HCT116 (cell line): ENCODE measurements around the gene ASPG. TPM values are rescaled to one million over a fixed set of nuclear protein-coding genes. Genes with fewer than 3 reads are reported as not detected.

ENCODE experiments used
- ATAC-seq: fragments of 200-7000 bp; cut with Tn5 transposase; 2 replicates; pipeline ENCODE4 v1.9.1; 2020; ENCODE audit warnings: mild to moderate bottlenecking, moderate library complexity
- BruUV-seq: library from RNA; stranded (reverse); fragments of 400-500 nt; replicated peaks from 2 replicates; lab custom pipeline; 2021; lab: Mats Ljungman, UMichigan
- CTCF ChIA-PET: fragments of 300-600 bp; sonication (Branson Sonifier 250); formaldehyde crosslinking; loops from one replicate; lab custom pipeline; 2021; ENCODE audit warnings: antibody characterized with exemption; lab: Charles Lee
- POLR2A ChIA-PET: fragments of 300-600, 350-600 bp; sonication (Branson Sonifier 250); formaldehyde crosslinking; loops from one replicate; lab custom pipeline; 2021; ENCODE audit warnings: antibody characterized with exemption; lab: Charles Lee
- RAD21 ChIA-PET, 2 experiments: fragments of 300-600 bp; sonication (Branson Sonifier 250); formaldehyde crosslinking; loops; one replicate each; lab custom pipeline; 2023; ENCODE audit warnings: low total read pairs in 2 of 2; ENCODE audit not compliant: uncharacterized antibody in 2 of 2, unreplicated experiment in 2 of 2, low non-redundant PET in 1 of 2; lab: Charles Lee
- DNase-seq: peaks from one replicate; pipeline ENCODE4 v3.0.0-alpha.2; 2010; ENCODE audit warnings: low read depth, low spot score
- H2AFZ ChIP-seq: fragments of 200-600 bp; shearing (Covaris generic), sonication (generic); 2 replicates; pipeline ENCODE4 v1.6.1; 2017; ENCODE audit warnings: low read depth, mixed run types, mixed read lengths, antibody characterized with exemption, low read length; ENCODE audit not compliant: poor library complexity, severe bottlenecking
- H3K27ac ChIP-seq: 2 replicates; pipeline ENCODE4 v1.5.1; 2012; ENCODE audit warnings: low read depth, low read length
- H3K27me3 ChIP-seq: fragments of 200-600 bp; sonication (generic); 2 replicates; pipeline ENCODE4 v1.6.1; 2016; ENCODE audit warnings: mixed run types, low read length, mixed read lengths; ENCODE audit not compliant: insufficient read depth
- H3K36me3 ChIP-seq, 2 experiments: fragments of 200-500 bp in 1 of 2; fragments of 200-600 bp in 1 of 2; sonication (Bioruptor generic) in 1 of 2; sonication (generic) in 1 of 2; 2 replicates each; pipeline versions ENCODE4 v1.5.1 to v1.6.1; 2014 to 2016; ENCODE audit warnings: low read length in 2 of 2, inconsistent platforms in 1 of 2, mixed read lengths in 1 of 2, mixed run types in 1 of 2; ENCODE audit not compliant: insufficient read depth in 2 of 2, control insufficient read depth in 1 of 2
- H3K4me1 ChIP-seq, 2 experiments: fragments of 200-600 bp in 1 of 2; sonication (generic) in 1 of 2; 2 replicates each; pipeline versions ENCODE4 v1.5.1 to v1.6.1; 2012 to 2017; ENCODE audit warnings: low read length in 2 of 2, inconsistent platforms in 1 of 2, mild to moderate bottlenecking in 1 of 2, mixed read lengths in 1 of 2, mixed run types in 1 of 2, moderate library complexity in 1 of 2; ENCODE audit not compliant: insufficient read depth in 2 of 2, control insufficient read depth in 1 of 2
- H3K4me2 ChIP-seq: fragments of 200-600 bp; sonication (generic); 2 replicates; pipeline ENCODE4 v1.6.1; 2017; ENCODE audit warnings: mixed run types, low read length, mixed read lengths
- H3K4me3 ChIP-seq, 2 experiments: fragments of 200-600 bp in 1 of 2; sonication (generic) in 1 of 2; replicated peaks in 1 of 2; 2 replicates each; pipeline ENCODE4 v1.5.1; 2011 to 2016; ENCODE audit warnings: low read length in 2 of 2, control low read depth in 1 of 2, low read depth in 1 of 2, mild to moderate bottlenecking in 1 of 2, mixed read lengths in 1 of 2, mixed run types in 1 of 2
- H3K79me2 ChIP-seq: fragments of 200-600 bp; sonication (generic); 2 replicates; pipeline ENCODE4 v1.6.1; 2017; ENCODE audit warnings: mild to moderate bottlenecking, mixed run types, low read length, moderate library complexity, mixed read lengths; ENCODE audit not compliant: insufficient read depth
- H3K9ac ChIP-seq: fragments of 200-600 bp; sonication (generic); 2 replicates; pipeline ENCODE4 v1.6.1; 2016; ENCODE audit warnings: low read length, mixed read lengths
- H3K9me2 ChIP-seq: fragments of 200-600 bp; sonication (generic), shearing (Covaris generic); 2 replicates; pipeline ENCODE4 v1.6.1; 2017; ENCODE audit warnings: mixed run types, mild to moderate bottlenecking, moderate library complexity; ENCODE audit not compliant: insufficient read depth
- H3K9me3 ChIP-seq, 2 experiments: fragments of 200-500 bp in 1 of 2; fragments of 200-600 bp in 1 of 2; sonication (Bioruptor generic) in 1 of 2; sonication (generic) in 1 of 2; 2 replicates each; pipeline ENCODE4 v1.6.1; 2014 to 2017; ENCODE audit warnings: low read length in 2 of 2, mixed read lengths in 2 of 2, inconsistent platforms in 1 of 2, low read depth in 1 of 2, mild to moderate bottlenecking in 1 of 2, mixed run types in 1 of 2, moderate library complexity in 1 of 2; ENCODE audit not compliant: control insufficient read depth in 1 of 2, insufficient read depth in 1 of 2
- H4K20me1 ChIP-seq: fragments of 200-600 bp; sonication (generic), shearing (Covaris generic); 2 replicates; pipeline ENCODE4 v1.6.1; 2017; ENCODE audit warnings: mixed run types, mild to moderate bottlenecking, moderate library complexity; ENCODE audit not compliant: insufficient read depth
- CBX3 ChIP-seq: IDR thresholded peaks from 2 replicates; pipeline ENCODE4 v1.6.1; 2012; ENCODE audit warnings: low read depth
- CEBPB ChIP-seq: IDR thresholded peaks from 2 replicates; pipeline ENCODE4 v1.6.1; 2012; ENCODE audit warnings: low read depth
- CTCF ChIP-seq, 3 experiments: fragments of 200-600 bp in 1 of 3; sonication (generic) in 1 of 3; IDR thresholded peaks in 2 of 3; conservative IDR thresholded peaks in 1 of 3; 2 replicates each; pipeline ENCODE4 v1.5.1; 2012 to 2017; ENCODE audit warnings: low read depth in 2 of 3, low read length in 2 of 3, antibody characterized with exemption in 1 of 3, borderline replicate concordance in 1 of 3, control low read depth in 1 of 3, mild to moderate bottlenecking in 1 of 3, mixed read lengths in 1 of 3, mixed run types in 1 of 3, moderate library complexity in 1 of 3; ENCODE audit not compliant: insufficient read depth in 1 of 3
- EGR1 ChIP-seq: IDR thresholded peaks from 2 replicates; pipeline ENCODE4 v1.6.1; 2012; ENCODE audit warnings: low read depth
- EZH2 ChIP-seq: fragments of 200-600 bp; sonication (generic); IDR thresholded peaks from 2 replicates; pipeline ENCODE4 v1.6.1; 2017; ENCODE audit warnings: antibody characterized with exemption, mixed run types
- RAD21 ChIP-seq: IDR thresholded peaks from 2 replicates; pipeline ENCODE4 v1.6.1; 2012; ENCODE audit warnings: low read depth, mild to moderate bottlenecking
- SIN3A ChIP-seq: IDR thresholded peaks from 2 replicates; pipeline ENCODE4 v1.6.1; 2012; ENCODE audit warnings: low read depth
- SP1 ChIP-seq: IDR thresholded peaks from 2 replicates; pipeline ENCODE4 v1.6.1; 2012; ENCODE audit warnings: low read depth
- SRF ChIP-seq: IDR thresholded peaks from 2 replicates; pipeline ENCODE4 v1.6.1; 2012; ENCODE audit warnings: low read depth
- ZFX ChIP-seq: fragments of 450-650 bp; IDR thresholded peaks from 2 replicates; pipeline ENCODE4 v1.6.1; 2017
- ZNF274 ChIP-seq: fragments of 200-500 bp; sonication (Bioruptor generic); IDR thresholded peaks from 2 replicates; pipeline ENCODE4 v1.6.1; 2014; ENCODE audit warnings: mild to moderate bottlenecking, low read depth, low read length, inconsistent platforms
- intact Hi-C: fragments of 100-400 bp; cut with micrococcal nuclease; formaldehyde crosslinking; loops from 2 replicates; pipeline ENCODE4 v1.10.0; 2022
- total RNA-seq: library from RNA; stranded (reverse); gene quantifications from one replicate; pipeline ENCODE4 v1.2.1, GENCODE V29; 2021; ENCODE audit not compliant: unreplicated experiment

Gene ASPG
- total RNA-seq, 1 experiment from 2014 or later, result not detected

GRCh38 chr14:104066719-104067295, 18.7 kb upstream of the ASPG start:
- BruUV-seq, result no TSS peak
- CTCF ChIA-PET, result no interaction called here

More at GRCh38 chr14:104066719-104067295, 18.7 kb upstream of the ASPG start:
- Histone ChIP-seq H3K79me2 (no peaks in the 10 kb centered on the region), H3K9ac (no peak overlapping the region), H2AFZ (no peak overlapping the region), H3K27ac (no peak overlapping the region), H3K36me3 (no peaks in the 10 kb centered on the region), H3K4me1 (no peaks in the 10 kb centered on the region), H4K20me1 (no peaks in the 10 kb centered on the region), H3K4me3 (no peak overlapping the region), H3K27me3 (no peaks in the 10 kb centered on the region), H3K9me3 (peaks cover 0 to 4% of the 10 kb centered on the region in 2 experiments; a peak in 1 of 4 replicates), H3K4me2 (no peak overlapping the region), H3K9me2 (no peaks in the 10 kb centered on the region)
- intact Hi-C loops, result no loop called here
- POLR2A ChIA-PET, result no interaction called here
- RAD21 ChIA-PET, result no interaction called here
- TF ChIP-seq SRF (no peak), SIN3A (no peak), CTCF (IDR thresholded peaks at IDR 0.05 in 2 of 3, conservative IDR thresholded peaks at IDR 0.05 in 1 of 3; ENCODE audit: borderline replicate concordance in 1 of 3, insufficient read depth in 1 of 3, low read depth in 2 of 3, low read length in 2 of 3) (no peak), SP1 (no peak), EZH2 (no peak), ZNF274 (no peak), ZFX (no peak), CBX3 (no peak), RAD21 (no peak), CEBPB (no peak), EGR1 (no peak)
- DNase-seq (no peak), ATAC-seq (no peak)
